Kidney (tissue), 14 donors: ENCODE data around the gene FYB1. TPM values are rescaled to one million over a fixed set of nuclear protein-coding genes. Genes with fewer than 3 reads are reported as not detected.

Source experiments
- DNase-seq, 5 donors: peaks; one replicate each; pipeline ENCODE4 v3.0.0-alpha.2; 2013 to 2020
- FAIRE-seq: peaks from 2 replicates; lab custom pipeline; 2012; peaks lifted over from hg19 to GRCh38; lab: Jason Lieb, UNC
- H3K27ac ChIP-seq, 2 donors: one replicate each; pipeline ENCODE4 v1.7.0; 2013; ENCODE audit warnings: low read depth in 2 of 2, low read length in 2 of 2, inconsistent platforms in 1 of 2
- H3K27me3 ChIP-seq: one replicate; pipeline ENCODE4 v1.7.1; 2013; ENCODE audit warnings: low read length, inconsistent platforms; ENCODE audit not compliant: control insufficient read depth, insufficient read depth
- H3K36me3 ChIP-seq, 3 donors: one replicate each; pipeline versions ENCODE4 v1.7.0 to v1.7.1; 2013; ENCODE audit warnings: low read length in 3 of 3, control low read depth in 1 of 3, inconsistent platforms in 1 of 3; ENCODE audit not compliant: insufficient read depth in 3 of 3, control insufficient read depth in 2 of 3
- H3K4me1 ChIP-seq, 3 donors: one replicate each; pipeline versions ENCODE4 v1.7.0 to v1.7.1; 2013; ENCODE audit warnings: low read length in 3 of 3, inconsistent platforms in 1 of 3, low read depth in 1 of 3; ENCODE audit not compliant: control insufficient read depth in 2 of 3, insufficient read depth in 2 of 3
- H3K4me3 ChIP-seq, 3 donors: one replicate each; pipeline versions ENCODE4 v1.7.0 to v1.8.1; 2013; ENCODE audit warnings: low read length in 3 of 3, control low read depth in 1 of 3, inconsistent platforms in 1 of 3
- H3K9ac ChIP-seq, 3 donors: one replicate each; pipeline versions ENCODE4 v1.7.0 to v1.7.1; 2013; ENCODE audit warnings: low read length in 3 of 3, control low read depth in 1 of 3, inconsistent platforms in 1 of 3
- H3K9me3 ChIP-seq, 3 donors: one replicate each; pipeline versions ENCODE4 v1.7.0 to v1.7.1; 2013; ENCODE audit warnings: low read length in 3 of 3, control low read depth in 1 of 3, inconsistent platforms in 1 of 3; ENCODE audit not compliant: control insufficient read depth in 2 of 3, insufficient read depth in 1 of 3
- intact Hi-C: fragments of 100-400 bp; cut with DNase I; formaldehyde crosslinking; loops from one replicate; pipeline ENCODE4 v1.11.1; 2022
- polyA plus RNA-seq: library from polyadenylated mRNA; stranded (reverse); fragments of 350-450 nt; fragmentation: Illumina TruSeq; extraction: RNeasy Lipid Tissue Mini Kit (QIAGEN cat#74804); gene quantifications from one replicate; pipeline ENCODE4 v1.2.3, GENCODE V29; 2014; ENCODE audit warnings: low read depth, low replicate concordance; ENCODE audit not compliant: insufficient read depth
- total RNA-seq: library from RNA; stranded (reverse); fragmentation: NEBNext Ultra II Directional; extraction: Animal tissue kit (Norgen Biotek cat#: 25700); gene quantifications from one replicate; pipeline ENCODE4 v1.2.1, GENCODE V29; 2021
- TF ChIP-seq, protein P1 (sequence below): IDR thresholded peaks from 3 replicates; pipeline ENCODE4 v1.5.1; 2012; ENCODE audit warnings: mild to moderate bottlenecking, moderate library complexity, borderline replicate concordance; ENCODE audit not compliant: insufficient read depth; ENCODE audit errors: extremely low read depth
- donor health status: control.
- donor health status: control.
- donor health status: control.
- donor health status: control.
- donor health status: control.
- donor health status: DM: yes; HTN: yes; CAD: no.
- donor health status: Normal renal cell carcinoma (clear cell type).

The FYB1 gene
- total and polyA plus RNA-seq, 2 donors from 2014 or later: 2.3 to 53.7 TPM

- no peak for FAIRE-seq
- intact Hi-C loops: loop anchor here (5.0 kb wide), 1 partner anchor 351 kb away; no protein-coding TSS in a partner anchor
Observed at GRCh38 chr5:39215857-39216256, 3.5 kb downstream of the FYB1 start.

GRCh38 chr5:39214912-39215709 lies 4.3 kb downstream of the FYB1 start:
- no peaks in the 10 kb centered on the region for H3K27me3 ChIP-seq
- H3K9ac ChIP-seq: no peak overlapping the region
- no peaks in the 10 kb centered on the region for H3K9me3 ChIP-seq
- TF ChIP-seq, protein P1, sequence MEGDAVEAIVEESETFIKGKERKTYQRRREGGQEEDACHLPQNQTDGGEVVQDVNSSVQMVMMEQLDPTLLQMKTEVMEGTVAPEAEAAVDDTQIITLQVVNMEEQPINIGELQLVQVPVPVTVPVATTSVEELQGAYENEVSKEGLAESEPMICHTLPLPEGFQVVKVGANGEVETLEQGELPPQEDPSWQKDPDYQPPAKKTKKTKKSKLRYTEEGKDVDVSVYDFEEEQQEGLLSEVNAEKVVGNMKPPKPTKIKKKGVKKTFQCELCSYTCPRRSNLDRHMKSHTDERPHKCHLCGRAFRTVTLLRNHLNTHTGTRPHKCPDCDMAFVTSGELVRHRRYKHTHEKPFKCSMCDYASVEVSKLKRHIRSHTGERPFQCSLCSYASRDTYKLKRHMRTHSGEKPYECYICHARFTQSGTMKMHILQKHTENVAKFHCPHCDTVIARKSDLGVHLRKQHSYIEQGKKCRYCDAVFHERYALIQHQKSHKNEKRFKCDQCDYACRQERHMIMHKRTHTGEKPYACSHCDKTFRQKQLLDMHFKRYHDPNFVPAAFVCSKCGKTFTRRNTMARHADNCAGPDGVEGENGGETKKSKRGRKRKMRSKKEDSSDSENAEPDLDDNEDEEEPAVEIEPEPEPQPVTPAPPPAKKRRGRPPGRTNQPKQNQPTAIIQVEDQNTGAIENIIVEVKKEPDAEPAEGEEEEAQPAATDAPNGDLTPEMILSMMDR: no peak
- H3K36me3 ChIP-seq: no peaks in the 10 kb centered on the region
- FAIRE-seq (no peak), DNase-seq (no peak)
- intact Hi-C loops: loop anchor here (5.0 kb wide), 1 partner anchor 352 kb away; no protein-coding TSS in a partner anchor
- no peak overlapping the region for H3K4me3 ChIP-seq
- no peaks in the 10 kb centered on the region for H3K4me1 ChIP-seq
- no peak overlapping the region for H3K27ac ChIP-seq

More at GRCh38 chr5:39215857-39216256, 3.5 kb downstream of the FYB1 start:
- H3K27me3 ChIP-seq: no peaks in the 10 kb centered on the region
- no peaks in the 10 kb centered on the region for H3K9me3 ChIP-seq
- DNase-seq: no peak
- H3K36me3 ChIP-seq: no peaks in the 10 kb centered on the region
- TF ChIP-seq, protein P1: no peak
- no peak overlapping the region for H3K27ac ChIP-seq
- no peak overlapping the region for H3K4me3 ChIP-seq
- no peak overlapping the region for H3K9ac ChIP-seq
- H3K4me1 ChIP-seq: no peaks in the 10 kb centered on the region

DNA sequence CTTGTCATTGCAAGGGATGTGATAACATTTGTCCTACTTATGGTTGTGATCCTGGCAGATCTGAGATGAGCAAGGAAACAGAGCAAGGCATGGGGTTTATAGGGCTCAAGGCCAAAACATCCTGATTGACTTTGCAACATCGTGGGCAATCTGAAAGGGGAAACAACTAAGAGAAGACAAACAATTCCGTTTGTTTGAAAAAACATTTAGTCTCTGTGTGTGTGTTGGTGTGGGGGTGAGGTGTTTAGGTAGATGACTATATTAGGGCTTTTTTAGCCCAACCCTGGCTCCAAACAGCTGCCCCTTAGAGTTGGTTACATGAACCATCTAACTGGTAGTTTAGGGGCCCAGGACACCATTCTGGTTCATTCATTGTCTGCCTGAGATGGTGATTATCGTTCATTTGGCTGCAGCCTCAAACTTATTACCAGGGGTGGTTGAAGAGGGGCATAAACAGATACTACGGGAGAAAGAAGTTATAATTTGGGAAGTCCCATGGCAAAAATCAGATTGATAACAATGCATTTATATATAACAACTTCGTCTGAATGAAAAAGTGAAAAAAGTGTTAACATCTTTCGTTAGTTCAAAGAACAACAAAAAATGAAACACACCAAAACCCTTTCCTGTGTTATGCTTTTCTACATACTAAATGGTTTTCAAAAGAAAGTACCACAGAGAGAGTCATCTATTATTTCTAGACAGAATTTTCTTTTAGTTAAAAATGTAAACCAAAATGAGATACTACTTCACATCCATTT lies 5.7 kb downstream of the FYB1 start:
- TF ChIP-seq, protein P1: no peak
- Histone ChIP-seq H3K27me3 (no peaks in the 10 kb centered on the region), H3K9me3 (no peaks in the 10 kb centered on the region), H3K9ac (no peak overlapping the region), H3K4me1 (no peaks in the 10 kb centered on the region), H3K27ac (no peak overlapping the region), H3K36me3 (no peaks in the 10 kb centered on the region), H3K4me3 (no peak overlapping the region)
- DNase-seq (no peak), FAIRE-seq (no peak)
- intact Hi-C loops: no loop called here
